ENCODE results near the gene HRG.

The HRG gene

DNA sequence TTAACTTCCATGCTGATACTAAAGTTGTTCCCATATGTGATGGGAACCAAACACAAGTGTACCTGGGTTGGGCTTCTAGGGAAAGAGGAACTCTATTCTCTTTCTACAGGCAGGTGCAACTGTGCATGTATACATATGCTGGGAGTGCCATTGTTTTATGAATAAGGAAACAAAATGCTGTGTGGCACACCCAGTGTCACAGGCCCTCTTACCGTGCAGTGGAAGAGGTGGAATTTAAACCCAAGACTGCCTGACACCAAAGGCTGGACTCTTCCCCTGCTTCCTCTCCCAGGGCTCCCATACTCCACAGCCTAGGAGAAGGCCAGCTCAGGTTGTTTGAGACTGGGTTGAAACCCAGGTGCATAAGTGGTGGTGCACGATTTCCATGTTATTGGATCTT is 27.6 kb upstream of the HRG start:
- DNase-seq (ENCODE audit: low read depth, low spot score): no peak

DNA sequence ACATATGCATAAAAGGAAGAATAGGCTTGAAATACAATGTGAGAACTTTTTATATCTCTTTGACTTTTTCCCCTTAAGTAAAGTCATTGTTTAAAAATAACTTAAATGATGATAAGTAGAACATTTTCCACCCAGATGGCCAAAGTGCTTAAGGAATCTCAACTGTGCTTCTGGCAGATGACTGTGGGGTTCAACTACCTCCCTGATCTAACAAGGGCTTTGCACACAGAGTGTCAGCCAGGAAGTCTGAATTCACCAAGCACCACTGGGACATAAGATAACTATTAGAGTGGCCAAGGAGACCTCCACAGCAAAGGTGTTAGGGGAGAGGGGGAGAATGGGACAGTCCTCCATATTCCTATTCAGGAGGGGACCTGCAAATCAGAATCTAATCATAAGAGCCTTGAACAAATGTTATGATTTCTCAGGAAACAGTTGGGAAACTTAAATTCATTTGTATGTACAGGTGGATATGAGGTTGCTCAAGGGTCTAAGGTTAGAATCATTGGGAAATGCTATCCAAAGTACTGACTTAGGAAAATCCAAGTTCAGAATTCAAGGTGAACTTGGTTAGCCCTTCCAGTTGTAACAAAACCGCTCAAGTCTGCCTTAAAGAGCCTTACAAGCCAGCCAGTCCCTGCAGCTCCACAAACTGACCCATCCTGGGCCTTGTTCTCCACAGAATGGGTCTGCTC is 25.9 kb upstream of the HRG start, which contains the start of gene FETUB:
TSS of gene FETUB (plus strand) at position 622 of the 695 bp plus-strand sequence. CDS start at position 684, 62 bp downstream.
- DNase-seq (ENCODE audit: low read depth, low spot score): no peak

DNA sequence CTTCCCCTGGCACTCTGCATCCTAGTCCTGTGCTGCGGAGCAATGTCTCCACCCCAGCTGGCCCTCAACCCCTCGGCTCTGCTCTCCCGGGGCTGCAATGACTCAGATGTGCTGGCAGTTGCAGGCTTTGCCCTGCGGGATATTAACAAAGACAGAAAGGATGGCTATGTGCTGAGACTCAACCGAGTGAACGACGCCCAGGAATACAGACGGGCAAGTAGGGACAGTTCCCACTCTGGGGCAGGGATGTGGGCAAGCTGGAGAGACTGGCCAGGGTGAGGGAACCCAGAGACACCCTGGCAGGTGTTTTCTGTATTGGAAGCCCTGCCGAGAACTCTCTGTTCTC is 25.4 kb upstream of the HRG start:
- DNase-seq (ENCODE audit: low read depth, low spot score): no peak

- no peak for DNase-seq (ENCODE audit: low read depth, low spot score)
Observed at GRCh38 chr3:186640929-186641328, 24.9 kb upstream of the HRG start.

DNA sequence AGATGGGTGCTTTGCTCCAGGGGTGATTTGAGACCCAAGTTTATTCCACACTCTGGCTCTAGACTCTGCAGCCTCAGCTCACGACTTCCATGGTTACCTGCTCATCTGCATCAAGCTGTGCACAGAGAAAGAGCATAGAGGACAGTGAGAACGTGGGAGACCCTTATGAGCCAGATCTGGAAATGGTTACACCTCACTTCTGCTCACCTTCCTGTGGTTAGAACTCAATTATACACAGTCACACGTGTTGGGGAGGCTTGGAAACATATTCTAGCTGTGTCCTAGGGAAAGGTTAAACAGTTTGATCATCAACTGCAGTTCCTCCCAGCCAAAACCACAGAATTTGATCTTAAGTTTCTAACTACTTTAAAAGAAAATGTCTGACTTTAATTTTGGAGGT is 23.8 kb upstream of the HRG start:
- DNase-seq (ENCODE audit: low read depth, low spot score): no peak

DNA sequence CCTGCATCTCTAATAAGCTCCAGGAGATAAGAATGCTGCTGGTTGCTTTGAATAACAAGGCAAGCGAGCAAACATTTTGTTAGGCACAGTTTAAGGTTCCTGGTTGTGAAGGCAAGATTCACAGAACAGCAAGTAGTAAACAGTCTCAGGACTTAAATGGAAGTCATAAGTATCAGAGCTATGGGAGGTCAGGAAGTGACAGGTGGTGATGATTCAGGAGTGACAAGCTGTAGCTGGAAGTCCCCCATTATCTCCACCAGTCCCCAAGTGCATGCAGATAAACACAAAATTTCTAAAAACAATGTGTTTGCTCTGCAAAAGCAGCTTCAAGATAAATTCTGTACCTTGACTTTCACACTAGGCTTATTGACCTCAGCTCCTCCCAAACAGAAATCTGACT is 22.3 kb upstream of the HRG start:
- no peak for DNase-seq (ENCODE audit: low read depth, low spot score)

GRCh38 chr3:186644683-186645082 is 21.1 kb upstream of the HRG start:
- DNase-seq (ENCODE audit: low read depth, low spot score): no peak

DNA sequence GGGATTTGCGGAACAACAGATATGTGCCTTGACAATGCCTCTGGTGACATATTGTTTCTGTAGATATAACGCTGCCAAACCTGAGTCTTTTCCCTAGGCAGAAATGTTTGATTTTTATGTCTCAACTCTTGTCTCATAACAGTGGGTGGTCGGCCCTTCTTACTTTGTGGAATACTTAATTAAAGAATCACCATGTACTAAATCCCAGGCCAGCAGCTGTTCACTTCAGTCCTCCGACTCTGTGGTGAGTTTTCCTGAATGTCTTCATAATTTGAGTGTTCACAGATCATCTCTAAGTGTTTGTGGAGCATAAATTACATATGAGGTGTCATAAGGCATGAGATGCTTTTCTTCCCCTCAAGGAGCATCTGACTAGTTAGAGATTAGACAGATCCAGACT is 19.7 kb upstream of the HRG start:
- no peak for DNase-seq (ENCODE audit: low read depth, low spot score)

- DNase-seq (ENCODE audit: low read depth, low spot score): no peak
Observed at GRCh38 chr3:186646841-186647240, 19.0 kb upstream of the HRG start.

GRCh38 chr3:186648851-186649250 is 17.0 kb upstream of the HRG start:
- DNase-seq (ENCODE audit: low read depth, low spot score): no peak

- DNase-seq (ENCODE audit: low read depth, low spot score): no peak
Observed at GRCh38 chr3:186651678-186652215, 14.1 kb upstream of the HRG start.

GRCh38 chr3:186653080-186653707 is 12.6 kb upstream of the HRG start:
- DNase-seq (ENCODE audit: low read depth, low spot score): no peak

DNA sequence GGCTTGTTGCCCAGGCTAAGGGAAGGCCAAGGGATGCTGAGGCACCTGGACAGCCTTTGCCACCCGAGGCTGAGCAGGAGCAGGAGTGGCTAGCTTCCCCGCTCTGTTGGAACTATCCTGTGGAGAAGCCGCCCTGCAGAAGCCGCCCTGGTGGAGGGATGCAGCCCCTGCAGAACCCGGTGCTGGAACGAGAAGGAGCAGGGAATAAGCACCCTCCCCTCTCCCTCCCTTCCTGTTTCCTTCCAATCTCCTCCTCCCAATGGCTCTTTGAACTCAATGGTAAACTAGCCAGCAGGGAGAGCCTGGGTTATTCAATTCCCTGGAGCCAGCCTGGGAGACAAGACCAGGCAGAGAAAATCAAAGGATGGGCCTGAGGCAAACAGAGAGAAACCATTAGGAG is 11.8 kb upstream of the HRG start:
- DNase-seq (ENCODE audit: low read depth, low spot score): no peak

DNA sequence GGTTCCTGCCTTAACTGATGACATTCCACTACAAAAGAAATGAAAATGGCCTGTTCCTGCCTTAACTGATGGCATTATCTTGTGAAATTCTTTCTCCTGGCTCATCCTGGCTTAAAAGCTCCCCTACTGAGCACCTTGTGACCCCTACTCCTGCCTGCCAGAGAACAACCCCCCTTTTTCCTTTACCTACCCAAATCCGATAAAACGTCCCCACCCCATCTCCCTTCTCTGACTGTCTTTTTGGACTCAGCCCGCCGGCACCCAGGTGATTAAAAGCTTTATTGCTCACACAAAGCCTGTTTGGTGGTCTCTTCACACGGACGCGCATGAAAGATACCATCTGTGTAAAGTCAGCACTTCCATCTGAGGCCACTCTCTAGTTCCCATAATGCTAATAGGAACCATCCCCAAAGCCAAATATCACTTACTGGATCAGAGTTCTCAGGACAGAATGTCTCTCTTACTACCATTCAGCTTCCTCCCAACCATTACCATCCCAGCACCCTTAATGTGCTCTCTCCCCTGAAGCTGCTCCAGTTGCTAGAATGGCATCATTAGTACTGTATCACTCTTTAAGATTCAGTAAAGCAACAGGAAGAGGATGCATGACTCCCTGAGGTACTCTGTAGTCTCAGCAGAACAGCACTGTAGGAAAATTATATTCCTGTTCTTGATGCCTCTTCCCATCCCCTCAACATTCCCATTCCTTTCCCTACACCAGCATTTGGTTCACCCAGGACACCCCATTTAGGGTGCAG is 2.3 kb upstream of the HRG start:
- no peak for DNase-seq (ENCODE audit: low read depth, low spot score)

DNA sequence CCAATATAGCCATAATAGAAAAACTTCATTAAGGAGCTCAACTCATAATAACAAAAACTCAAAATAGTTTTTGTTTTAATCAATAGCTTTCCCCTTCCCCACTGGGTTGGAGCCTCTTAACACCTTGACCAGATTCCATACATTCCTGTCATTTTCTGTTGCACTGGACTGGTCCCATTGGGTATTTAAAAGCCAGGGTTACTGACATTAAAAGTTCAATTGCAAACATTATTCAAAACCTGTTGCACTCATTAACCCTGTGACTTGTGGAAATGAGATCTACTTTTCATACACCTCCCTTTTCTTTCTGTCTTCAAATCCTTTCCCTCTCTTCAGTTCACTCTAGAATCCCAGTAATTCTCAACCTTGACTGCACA is 1.7 kb upstream of the HRG start:
- no peak for DNase-seq (ENCODE audit: low read depth, low spot score)

DNA sequence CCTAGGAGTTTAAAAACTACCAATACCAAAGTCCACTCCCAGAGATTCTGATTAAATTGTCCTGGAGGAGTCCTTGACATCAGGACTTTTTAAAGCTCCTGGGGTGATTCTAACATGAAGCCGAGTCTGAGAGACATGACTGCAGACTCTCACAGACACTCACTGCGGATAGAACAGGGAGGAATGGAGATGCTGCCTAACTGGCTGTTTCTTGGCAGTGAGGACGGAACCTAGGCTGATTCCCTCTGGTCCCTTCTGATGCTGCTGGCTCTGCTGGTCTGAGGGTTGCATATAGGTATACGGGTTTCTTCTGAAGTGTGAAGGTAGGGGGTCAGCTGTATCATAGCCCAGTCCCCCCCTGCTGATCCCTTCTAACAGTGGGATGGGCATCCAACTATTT is 1.3 kb upstream of the HRG start:
- DNase-seq (ENCODE audit: low read depth, low spot score): no peak

DNA sequence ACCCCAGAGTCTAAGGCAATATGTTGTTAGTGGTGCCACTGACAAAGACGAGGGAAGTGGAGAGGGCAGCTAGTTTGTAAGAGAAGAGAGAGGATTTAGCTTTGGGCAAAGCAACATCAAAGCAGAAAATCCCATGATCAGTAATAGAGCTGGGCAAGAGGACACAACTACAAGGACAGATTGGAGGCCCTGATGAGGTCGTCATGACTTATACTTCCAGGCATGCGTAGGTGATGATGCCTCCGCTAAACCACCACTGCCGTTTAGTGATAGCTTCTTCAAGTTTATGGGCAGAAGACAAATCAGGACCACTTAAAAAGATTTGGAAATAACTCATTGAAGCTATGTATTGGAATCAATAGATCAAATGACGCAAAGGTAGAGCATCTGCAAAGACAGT is 2.6 kb downstream of the HRG start:
- no peak for DNase-seq (ENCODE audit: low read depth, low spot score)

DNA sequence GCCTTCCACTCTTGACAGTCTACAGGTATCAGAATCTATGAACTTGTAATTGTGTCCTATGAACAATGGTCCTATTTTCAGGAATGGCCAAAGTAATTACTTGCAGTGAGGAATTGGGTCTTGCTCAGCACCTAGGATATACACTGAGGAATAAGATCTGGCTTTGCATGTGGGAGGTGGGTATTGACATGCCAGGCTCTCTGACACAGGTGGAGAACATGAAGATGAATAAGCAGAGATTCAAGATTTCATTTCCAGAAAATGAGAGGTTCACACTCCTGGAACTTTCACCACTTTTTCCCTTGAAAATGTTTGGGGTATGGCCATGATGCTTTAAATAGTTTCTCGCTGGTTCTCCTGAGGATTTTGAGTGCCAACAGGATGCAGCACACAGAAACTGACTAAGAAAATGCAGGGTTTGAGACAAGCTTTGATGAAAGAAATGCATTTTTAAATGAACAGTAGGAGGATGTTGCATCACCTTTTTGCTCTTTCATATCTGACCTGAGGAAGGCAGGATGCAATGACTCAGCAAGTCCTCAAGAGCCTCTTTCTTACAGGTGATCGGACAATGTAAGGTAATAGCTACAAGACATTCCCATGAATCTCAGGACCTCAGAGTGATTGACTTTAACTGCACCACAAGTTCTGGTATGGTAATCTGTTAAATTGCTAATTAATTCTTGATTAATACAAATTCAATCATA is 3.7 kb downstream of the HRG start:
- DNase-seq (ENCODE audit: low read depth, low spot score): no peak

DNA sequence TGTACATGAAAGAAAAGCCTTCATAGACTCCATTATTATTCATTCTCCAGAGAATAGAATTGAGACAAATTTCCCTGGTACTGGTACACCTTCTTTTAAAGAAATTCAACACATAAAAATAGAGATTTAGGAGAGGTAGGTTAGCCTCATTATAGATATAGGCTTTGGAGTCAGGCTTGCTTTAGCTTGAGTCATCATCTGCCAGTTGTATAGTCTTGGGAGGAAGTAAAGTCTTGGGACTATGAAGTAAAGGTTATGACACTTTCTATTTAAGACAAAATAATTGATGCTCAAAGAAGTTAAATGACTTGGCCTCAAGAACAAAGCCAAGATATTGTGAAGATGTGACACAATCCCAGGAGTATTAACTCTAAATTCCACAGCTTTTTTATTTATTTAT is 4.3 kb downstream of the HRG start:
- DNase-seq (ENCODE audit: low read depth, low spot score): no peak

DNA sequence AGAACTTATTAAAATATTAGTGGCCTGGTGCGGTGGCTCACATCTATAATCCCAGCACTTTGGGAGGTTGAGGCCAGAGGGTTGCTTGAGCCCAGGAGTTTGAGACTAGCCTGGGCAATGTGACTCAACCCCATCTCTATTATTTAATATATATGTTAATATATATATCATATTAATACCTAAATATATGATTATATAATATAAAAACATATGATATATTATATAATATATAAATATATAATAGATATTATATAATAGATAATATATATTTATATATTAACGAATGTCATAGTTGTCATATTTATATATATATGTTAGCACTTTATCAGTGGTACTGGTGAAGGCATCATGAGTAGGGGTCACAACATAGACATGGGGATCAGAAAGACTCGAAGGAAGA is 5.2 kb downstream of the HRG start:
- no peak for DNase-seq (ENCODE audit: low read depth, low spot score)

- DNase-seq (ENCODE audit: low read depth, low spot score): no peak
Observed at GRCh38 chr3:186678604-186679003, 12.8 kb downstream of the HRG start.

- DNase-seq (ENCODE audit: low read depth, low spot score): no peak
Observed at GRCh38 chr3:186679151-186679550, 13.3 kb downstream of the HRG start.
